A549 (cell line): ENCODE measurements around the gene LRRC61. TPM values are rescaled to one million over a fixed set of nuclear protein-coding genes. Genes with fewer than 3 reads are reported as not detected.
A peak's percentile ranks its signal among the peaks of the same experiment; 100 is the strongest.

Experiments
- ATAC-seq, 2 experiments: fragments of 200-7000 bp in 1 of 2; fragments of >200 bp in 1 of 2; cut with Nextera tagmentation in 1 of 2; cut with Tn5 transposase in 1 of 2; 3 replicates each; pipeline versions ENCODE4 v1.8.0 to v1.9.1; 2018 to 2020; ENCODE audit warnings: mild to moderate bottlenecking in 1 of 2, moderate library complexity in 1 of 2
- CTCF ChIA-PET: fragments of 300-600 bp; sonication (Branson Sonifier 250); formaldehyde crosslinking; extraction: SDS; loops from one replicate; lab custom pipeline; 2021; ENCODE audit warnings: antibody characterized with exemption, inconsistent platforms; lab: Yijun Ruan, JAX
- POLR2A ChIA-PET: fragments of 350-600 bp; formaldehyde crosslinking; extraction: SDS; loops from one replicate; lab custom pipeline; 2021; ENCODE audit warnings: antibody characterized with exemption, inconsistent platforms; lab: Yijun Ruan, JAX
- DNase-seq, 2 experiments: peaks; one replicate each; pipeline versions ENCODE4 v3.0.0 to v3.0.0-alpha.2; 2011 to 2016; ENCODE audit warnings: low read depth in 1 of 2, low spot score in 1 of 2
- FAIRE-seq: peaks from 2 replicates; lab custom pipeline; 2011; peaks lifted over from hg19 to GRCh38; lab: Jason Lieb, UNC
- H3K27ac ChIP-seq, 2 experiments: fragments of >200 bp; sonication (Bioruptor Twin); formaldehyde crosslinking; 3 replicates each; pipeline ENCODE4 v1.5.1; 2016 to 2017
- H3K4me1 ChIP-seq: fragments of >200 bp; sonication (Bioruptor Twin); formaldehyde crosslinking; 3 replicates; pipeline ENCODE4 v1.6.1; 2016
- H3K4me2 ChIP-seq: fragments of >200 bp; sonication (Bioruptor Twin); formaldehyde crosslinking; 3 replicates; pipeline ENCODE4 v1.6.1; 2016
- H3K4me3 ChIP-seq: fragments of >200 bp; sonication (Bioruptor Twin); formaldehyde crosslinking; 3 replicates; pipeline ENCODE4 v1.5.1; 2016
- H3K9me3 ChIP-seq: fragments of >200 bp; sonication (Bioruptor Twin); formaldehyde crosslinking; 3 replicates; pipeline ENCODE4 v1.6.1; 2016
- BHLHE40 ChIP-seq: IDR thresholded peaks from 2 replicates; pipeline ENCODE4 v1.6.1; 2012; ENCODE audit warnings: low read depth, low read length, inconsistent platforms
- CEBPB ChIP-seq, 2 experiments: fragments of >200 bp in 1 of 2; sonication (Bioruptor Twin) in 1 of 2; formaldehyde crosslinking in 1 of 2; IDR thresholded peaks; 2 replicates each; pipeline ENCODE4 v1.6.1; 2012 to 2016
- CHD2 ChIP-seq: fragments of 150-350 bp; IDR thresholded peaks from 2 replicates; pipeline ENCODE4 v1.6.1; 2014; ENCODE audit warnings: low read length; ENCODE audit not compliant: partially characterized antibody
- CTCF ChIP-seq: fragments of >200 bp; sonication (Bioruptor Twin); formaldehyde crosslinking; IDR thresholded peaks from 3 replicates; pipeline ENCODE4 v1.5.1; 2016
- EHF ChIP-seq: fragments of 250-450 bp; sonication (Bioruptor Pico); IDR thresholded peaks from 2 replicates; pipeline ENCODE4 v1.5.0; 2020; ENCODE audit warnings: mild to moderate bottlenecking
- EP300 ChIP-seq, 2 experiments: fragments of >200 bp; sonication (Bioruptor Twin); formaldehyde crosslinking; IDR thresholded peaks; 2 replicates in 1 of 2; 3 replicates in 1 of 2; pipeline ENCODE4 v1.6.1; 2016 to 2017
- ESRRA ChIP-seq: fragments of 150-350 bp; IDR thresholded peaks from 2 replicates; pipeline ENCODE4 v1.6.1; 2014; ENCODE audit warnings: mild to moderate bottlenecking, low read length, borderline replicate concordance
- HDAC2 ChIP-seq: fragments of 200-600 bp; sonication (generic); IDR thresholded peaks from 2 replicates; pipeline ENCODE4 v1.6.1; 2016
- HEYL ChIP-seq: fragments of 250-450 bp; sonication (Bioruptor Pico); IDR thresholded peaks from 2 replicates; pipeline ENCODE4 v1.8.0; 2021; ENCODE audit warnings: mild to moderate bottlenecking, moderate library complexity
- HMGXB4 ChIP-seq: fragments of 250-450 bp; sonication (Bioruptor Pico); IDR thresholded peaks from 2 replicates; pipeline ENCODE4 v1.5.0; 2021; ENCODE audit warnings: mild to moderate bottlenecking, moderate library complexity, borderline replicate concordance
- HOXB5 ChIP-seq: fragments of 250-450 bp; sonication (Bioruptor Pico); IDR thresholded peaks from 2 replicates; pipeline ENCODE4 v1.5.0; 2020; ENCODE audit warnings: mild to moderate bottlenecking, moderate library complexity
- JUN ChIP-seq, 2 experiments: fragments of >200 bp; sonication (Bioruptor Twin); formaldehyde crosslinking; IDR thresholded peaks; 2 replicates in 1 of 2; 3 replicates in 1 of 2; pipeline ENCODE4 v1.6.1; 2016 to 2017
- JUNB ChIP-seq: fragments of >200 bp; sonication (Bioruptor Twin); formaldehyde crosslinking; IDR thresholded peaks from 2 replicates; pipeline ENCODE4 v1.6.1; 2016
- KDM1A ChIP-seq: fragments of 200-600 bp; sonication (generic); IDR thresholded peaks from 2 replicates; pipeline ENCODE4 v1.6.1; 2016; ENCODE audit warnings: low read depth, mild to moderate bottlenecking
- KDM5A ChIP-seq: fragments of 200-600 bp; sonication (generic); IDR thresholded peaks from 2 replicates; pipeline ENCODE4 v1.6.1; 2016; ENCODE audit warnings: antibody characterized with exemption, mild to moderate bottlenecking
- MAX ChIP-seq: IDR thresholded peaks from 2 replicates; pipeline ENCODE4 v1.6.1; 2012
- NR3C1 ChIP-seq: fragments of >200 bp; sonication (Bioruptor Twin); formaldehyde crosslinking; IDR thresholded peaks from 3 replicates; pipeline ENCODE4 v1.6.1; 2017
- PBX3 ChIP-seq: IDR thresholded peaks from 2 replicates; pipeline ENCODE4 v1.6.1; 2012
- PHF8 ChIP-seq: fragments of 200-600 bp; sonication (generic); IDR thresholded peaks from 2 replicates; pipeline ENCODE4 v1.6.1; 2016; ENCODE audit warnings: low read depth, mild to moderate bottlenecking, antibody characterized with exemption, moderate library complexity, borderline replicate concordance
- POLR2AphosphoS2 ChIP-seq: conservative IDR thresholded peaks from 2 replicates; pipeline ENCODE4 v1.6.1; 2012; ENCODE audit warnings: low read length, improper control_type of control experiment, inconsistent platforms
- RAD21 ChIP-seq, 2 experiments: fragments of >200 bp in 1 of 2; sonication (Bioruptor Twin) in 1 of 2; formaldehyde crosslinking in 1 of 2; IDR thresholded peaks in 1 of 2; conservative IDR thresholded peaks in 1 of 2; 2 replicates in 1 of 2; 3 replicates in 1 of 2; pipeline ENCODE4 v1.6.1; 2012 to 2018; ENCODE audit warnings: inconsistent platforms in 1 of 2
- RNF2 ChIP-seq: fragments of 200-600 bp; sonication (generic); IDR thresholded peaks from 2 replicates; pipeline ENCODE4 v1.6.1; 2016; ENCODE audit warnings: low read depth, mild to moderate bottlenecking, antibody characterized with exemption, moderate library complexity, borderline replicate concordance
- SMC3 ChIP-seq: fragments of >200 bp; sonication (Bioruptor Twin); formaldehyde crosslinking; IDR thresholded peaks from 3 replicates; pipeline ENCODE4 v1.6.1; 2018; ENCODE audit warnings: inconsistent platforms
- TFCP2L1 ChIP-seq: fragments of 250-450 bp; sonication (Bioruptor Pico); IDR thresholded peaks from 2 replicates; pipeline ENCODE4 v1.5.0; 2021; ENCODE audit warnings: mild to moderate bottlenecking
- TP53 ChIP-seq: fragments of 250-450 bp; sonication (Bioruptor Pico); IDR thresholded peaks from 2 replicates; pipeline ENCODE4 v1.5.0; 2021; ENCODE audit warnings: mild to moderate bottlenecking, moderate library complexity
- USF2 ChIP-seq: fragments of 450-650 bp; IDR thresholded peaks from 2 replicates; pipeline ENCODE4 v1.6.1; 2014; ENCODE audit warnings: antibody characterized with exemption
- ZNF302 ChIP-seq: fragments of 250-450 bp; sonication (Bioruptor Pico); IDR thresholded peaks from 2 replicates; pipeline ENCODE4 v1.9.0; 2021; ENCODE audit warnings: inconsistent platforms, mild to moderate bottlenecking, moderate library complexity
- ZSCAN20 ChIP-seq: fragments of 250-450 bp; sonication (Bioruptor Pico); IDR thresholded peaks from 2 replicates; pipeline ENCODE4 v1.8.0; 2022; ENCODE audit warnings: mild to moderate bottlenecking, moderate library complexity
- WGBS: methylation state at CpG from one replicate; pipeline ENCODE4 v1.1.6; 2017; ENCODE audit errors: missing lambda C conversion rate; 5-methylcytosine and 5-hydroxymethylcytosine counted together
- polyA plus RNA-seq, 4 experiments: library from polyadenylated mRNA; depleted of rRNA in 3 of 4; stranded (reverse); fragments of >200 nt; fragmentation: RNase III in 1 of 4; extraction: RNeasy Plus Mini Kit Qiagen cat#74134 plus additional on column Dnase treatment in 1 of 4; gene quantifications; 2 replicates in 3 of 4; 3 replicates in 1 of 4; pipeline ENCODE4 v1.2.3, GENCODE V29; 2011 to 2017

LRRC61 gene
- polyA plus RNA-seq, 2 of the 4 experiments (the other 2 are of a cell fraction): 0.19 to 0.22 TPM

GRCh38 chr7:150355666-150356059, 32.5 kb downstream of the LRRC61 start:
- no peak for ATAC-seq
- Histone ChIP-seq H3K9me3 (no peaks in the 10 kb centered on the region), H3K4me1 (peaks cover 3% of the 10 kb centered on the region; the same call in 1 of the 3 replicates), H3K4me3 (no peak overlapping the region), H3K4me2 (no peak overlapping the region), H3K27ac (no peak overlapping the region)
- WGBS: 69% methylated on average over 1 of the region's 1 CpG
- CTCF ChIA-PET: interaction anchor here (0.6 to 3.7 kb wide), 15 partner anchors 10 to 329 kb away, joined by 3 to 44 read pairs (median 4); partner anchors contain the start of genes RARRES2 and REPIN1
- no peak for FAIRE-seq
- no peak for DNase-seq
- TF ChIP-seq HOXB5 (CRISPR knock-in tag) (no peak), ESRRA (no peak), BHLHE40 (no peak), EHF (CRISPR knock-in tag) (no peak), JUNB (no peak), SMC3 (no peak), HDAC2 (no peak), ZNF302 (CRISPR knock-in tag) (no peak), KDM5A (no peak), POLR2AphosphoS2 (no peak), PHF8 (no peak), PBX3 (no peak)
- POLR2A ChIA-PET: no interaction called here

GRCh38 chr7:150356265-150356897, 33.2 kb downstream of the LRRC61 start:
- Histone ChIP-seq H3K4me1 (peaks cover 3% of the 10 kb centered on the region; the same call in 1 of the 3 replicates), H3K4me3 (no peak overlapping the region), H3K4me2 (no peak overlapping the region), H3K27ac (no peak overlapping the region), H3K9me3 (no peaks in the 10 kb centered on the region)
- ATAC-seq (peak in 1 of 2 experiments; percentile 73; a peak in 3 of 6 replicates), DNase-seq (peak; percentile 40 to 41), FAIRE-seq (no peak)
- 13% methylated on average over 6 of the region's 6 CpGs for WGBS
- CTCF ChIA-PET: interaction anchor here (0.7 to 3.7 kb wide), 12 partner anchors 11 to 328 kb away, joined by 3 to 44 read pairs (median 6); partner anchors contain the start of genes RARRES2 and REPIN1
- TF ChIP-seq TP53: no peak
- TF ChIP-seq RAD21 (conservative IDR thresholded peaks at IDR 0.05 in 1 of 2, IDR thresholded peaks at IDR 0.05 in 1 of 2): peak; percentile 49 to 50
- no peak for TF ChIP-seq TFCP2L1 (CRISPR knock-in tag)
- TF ChIP-seq USF2: no peak
- TF ChIP-seq CTCF: peak; percentile 78
- TF ChIP-seq HEYL (CRISPR knock-in tag): no peak
- no peak for TF ChIP-seq EP300 (IDR thresholded peaks at IDR 0.05)
- no peak for TF ChIP-seq EHF (CRISPR knock-in tag)
- no peak for TF ChIP-seq NR3C1
- peak; percentile 68 for TF ChIP-seq SMC3
- no peak for TF ChIP-seq HOXB5 (CRISPR knock-in tag)
- TF ChIP-seq CHD2: no peak
- TF ChIP-seq ZSCAN20 (CRISPR knock-in tag): no peak
- TF ChIP-seq JUN (IDR thresholded peaks at IDR 0.05): no peak
- no peak for TF ChIP-seq CEBPB (IDR thresholded peaks at IDR 0.05)
- TF ChIP-seq POLR2AphosphoS2: no peak
- TF ChIP-seq ESRRA: no peak
- TF ChIP-seq MAX: no peak
- no peak for TF ChIP-seq KDM1A
- TF ChIP-seq RNF2: no peak
- TF ChIP-seq ZNF302 (CRISPR knock-in tag): no peak
- TF ChIP-seq HMGXB4: no peak
- POLR2A ChIA-PET: no interaction called here
